ENCODE results near the gene ZNF821. TPM values are rescaled to one million over a fixed set of nuclear protein-coding genes. Genes with fewer than 3 reads are reported as not detected.
A peak's percentile ranks its signal among the peaks of the same experiment; 100 is the strongest.

The ZNF821 gene
- total and polyA plus RNA-seq, 10 donors, result 7.9 to 15.9 (median 10.4) TPM

DNA sequence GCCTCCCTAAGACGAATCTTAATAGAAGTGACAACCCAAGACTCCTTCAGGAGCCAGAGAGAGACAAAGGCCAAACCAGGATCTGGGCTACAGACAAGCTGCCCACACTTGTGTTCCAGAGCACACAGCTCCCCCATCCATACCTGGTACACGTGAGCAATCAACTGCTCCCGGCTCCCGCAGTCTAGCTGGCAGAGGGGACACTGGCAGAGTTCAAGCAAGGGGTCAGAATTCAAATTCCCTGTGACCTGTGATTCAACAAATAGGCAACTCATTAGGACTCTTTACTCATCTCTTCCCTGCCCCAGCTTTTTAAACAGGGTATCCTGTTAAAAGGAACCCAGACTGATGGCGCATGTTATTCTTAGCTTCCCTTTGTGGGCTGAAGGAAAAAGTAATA is 20.0 kb downstream of the ZNF821 start:
- WGBS, 5 donors, result 93 to 100% (median 96%) methylated on average over 5 of the region's 5 CpGs
- DNase-seq, result no peak
- no peak overlapping the region for H3K27ac ChIP-seq
- no peaks in the 10 kb centered on the region for H3K27me3 ChIP-seq (replicated peaks in 1 of 7)
- H3K9me3 ChIP-seq, result no peaks in the 10 kb centered on the region
- peaks cover 0 to 5% (median 0%) of the 10 kb centered on the region in 6 donors for H3K4me1 ChIP-seq
- TF ChIP-seq POLR2AphosphoS5 (IDR thresholded peaks at IDR 0.05) (no peak), POLR2A (IDR thresholded peaks at IDR 0.05) (no peak)
- TF ChIP-seq, protein P1, sequence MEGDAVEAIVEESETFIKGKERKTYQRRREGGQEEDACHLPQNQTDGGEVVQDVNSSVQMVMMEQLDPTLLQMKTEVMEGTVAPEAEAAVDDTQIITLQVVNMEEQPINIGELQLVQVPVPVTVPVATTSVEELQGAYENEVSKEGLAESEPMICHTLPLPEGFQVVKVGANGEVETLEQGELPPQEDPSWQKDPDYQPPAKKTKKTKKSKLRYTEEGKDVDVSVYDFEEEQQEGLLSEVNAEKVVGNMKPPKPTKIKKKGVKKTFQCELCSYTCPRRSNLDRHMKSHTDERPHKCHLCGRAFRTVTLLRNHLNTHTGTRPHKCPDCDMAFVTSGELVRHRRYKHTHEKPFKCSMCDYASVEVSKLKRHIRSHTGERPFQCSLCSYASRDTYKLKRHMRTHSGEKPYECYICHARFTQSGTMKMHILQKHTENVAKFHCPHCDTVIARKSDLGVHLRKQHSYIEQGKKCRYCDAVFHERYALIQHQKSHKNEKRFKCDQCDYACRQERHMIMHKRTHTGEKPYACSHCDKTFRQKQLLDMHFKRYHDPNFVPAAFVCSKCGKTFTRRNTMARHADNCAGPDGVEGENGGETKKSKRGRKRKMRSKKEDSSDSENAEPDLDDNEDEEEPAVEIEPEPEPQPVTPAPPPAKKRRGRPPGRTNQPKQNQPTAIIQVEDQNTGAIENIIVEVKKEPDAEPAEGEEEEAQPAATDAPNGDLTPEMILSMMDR (IDR thresholded peaks at IDR 0.05 in 8 of 11, conservative IDR thresholded peaks at IDR 0.05 in 3 of 11), result no peak
- intact Hi-C loops (cut with DNase I; ENCODE audit: low total_unique reads), result no loop called here
- peaks cover 0 to 99% (median 65%) of the 10 kb centered on the region in 6 donors for H3K36me3 ChIP-seq
- H3K4me3 ChIP-seq, result no peak overlapping the region

GRCh38 chr16:71859762-71860521 is 24.0 kb downstream of the ZNF821 start:
- WGBS, 5 donors, result 92 to 94% (median 93%) methylated on average over 31 to 32 of the region's 32 CpGs
- Histone ChIP-seq H3K4me1 (peaks cover 0 to 38% (median 14%) of the 10 kb centered on the region in 6 donors), H3K9me3 (no peaks in the 10 kb centered on the region), H3K27ac (peak overlapping the region in 2 of 8 donors; percentile 23 to 40), H3K27me3 (replicated peaks in 1 of 7) (no peaks in the 10 kb centered on the region), H3K4me3 (no peak overlapping the region), H3K36me3 (peaks cover 0 to 99% (median 55%) of the 10 kb centered on the region in 6 donors)
- DNase-seq, result peak; percentile 64
- TF ChIP-seq POLR2A (IDR thresholded peaks at IDR 0.05), result no peak
- TF ChIP-seq, protein P1 (IDR thresholded peaks at IDR 0.05 in 8 of 11, conservative IDR thresholded peaks at IDR 0.05 in 3 of 11), result no peak
- TF ChIP-seq POLR2AphosphoS5 (IDR thresholded peaks at IDR 0.05), result peak in 1 of 3 donors; percentile 31
- intact Hi-C loops (cut with DNase I; ENCODE audit: low total_unique reads), result no loop called here

GRCh38 chr16:71855937-71856662 is 27.9 kb downstream of the ZNF821 start:
- WGBS, 5 donors, result 69 to 87% (median 84%) methylated on average over 5 of the region's 5 CpGs
- H3K27ac ChIP-seq, result peak overlapping the region in 4 of 8 donors; percentile 31 to 75 (median 44)
- H3K4me3 ChIP-seq, result peak overlapping the region in 1 of 8 donors; percentile 22
- no peaks in the 10 kb centered on the region for H3K9me3 ChIP-seq
- TF ChIP-seq, protein P1 (IDR thresholded peaks at IDR 0.05 in 8 of 11, conservative IDR thresholded peaks at IDR 0.05 in 3 of 11), result no peak
- TF ChIP-seq POLR2AphosphoS5 (IDR thresholded peaks at IDR 0.05) (peak in 1 of 3 donors; percentile 18), POLR2A (IDR thresholded peaks at IDR 0.05) (no peak)
- H3K4me1 ChIP-seq, result peaks cover 7 to 74% (median 41%) of the 10 kb centered on the region in 6 donors
- intact Hi-C loops (cut with DNase I; ENCODE audit: low total_unique reads), result no loop called here
- DNase-seq, result peak; percentile 67
- H3K27me3 ChIP-seq (replicated peaks in 1 of 7), result no peaks in the 10 kb centered on the region
- peaks cover 0 to 99% (median 41%) of the 10 kb centered on the region in 6 donors for H3K36me3 ChIP-seq
